Smooth muscle cell (in vitro differentiated cells): ENCODE measurements around the gene TMEM231. TPM values are rescaled to one million over a fixed set of nuclear protein-coding genes. Genes with fewer than 3 reads are reported as not detected.
A peak's percentile ranks its signal among the peaks of the same experiment; 100 is the strongest.
"Not testable (repeated sequence)": the region's sequence is repeated elsewhere in the genome, so short reads cannot be mapped to it uniquely, and the experiment has no call there.

Source experiments
- DNase-seq: peaks from one replicate; lab custom pipeline; 2025; ENCODE audit not compliant: unreplicated experiment; lab: John Stamatoyannopoulos, UW
- H2AFZ ChIP-seq: fragments of 200-600 bp; sonication (generic); 2 replicates; pipeline ENCODE4 v1.6.0; 2016; ENCODE audit warnings: antibody characterized with exemption, low read depth, mild to moderate bottlenecking
- H3F3A ChIP-seq: fragments of 200-600 bp; sonication (generic); 2 replicates; pipeline ENCODE4 v1.6.0; 2017; ENCODE audit warnings: antibody characterized with exemption, low read depth
- H3K27ac ChIP-seq: fragments of 200-600 bp; sonication (generic); 2 replicates; pipeline ENCODE4 v1.5.1; 2016; ENCODE audit warnings: low read depth, mild to moderate bottlenecking
- H3K27me3 ChIP-seq: fragments of 200-600 bp; sonication (generic); 2 replicates; pipeline ENCODE4 v1.6.1; 2016; ENCODE audit warnings: low read depth, mild to moderate bottlenecking
- H3K36me3 ChIP-seq: fragments of 200-600 bp; sonication (generic); 2 replicates; pipeline ENCODE4 v1.5.1; 2016; ENCODE audit warnings: low read depth
- H3K4me1 ChIP-seq: fragments of 200-600 bp; sonication (generic); 2 replicates; pipeline ENCODE4 v1.5.1; 2016; ENCODE audit warnings: low read depth
- H3K4me2 ChIP-seq: fragments of 200-600 bp; sonication (generic); 2 replicates; pipeline ENCODE4 v1.6.0; 2016; ENCODE audit warnings: mild to moderate bottlenecking
- H3K4me3 ChIP-seq: fragments of 200-600 bp; sonication (generic); 2 replicates; pipeline ENCODE4 v1.5.1; 2016; ENCODE audit warnings: mild to moderate bottlenecking
- H3K79me2 ChIP-seq: fragments of 200-600 bp; sonication (generic); 2 replicates; pipeline ENCODE4 v1.6.0; 2016; ENCODE audit warnings: low read depth, mild to moderate bottlenecking
- H3K9ac ChIP-seq: fragments of 200-600 bp; sonication (generic); 2 replicates; pipeline ENCODE4 v1.6.0; 2016; ENCODE audit warnings: low read depth
- H3K9me3 ChIP-seq: fragments of 200-600 bp; sonication (generic); replicated peaks from 2 replicates; pipeline ENCODE4 v1.5.1; 2016; ENCODE audit warnings: low read depth
- H4K20me1 ChIP-seq: fragments of 200-600 bp; sonication (generic); 2 replicates; pipeline ENCODE4 v1.6.0; 2016; ENCODE audit warnings: low read depth
- CTCF ChIP-seq: fragments of 200-600 bp; sonication (generic); IDR thresholded peaks from 2 replicates; pipeline ENCODE4 v1.5.1; 2017; ENCODE audit warnings: borderline replicate concordance, mild to moderate bottlenecking, antibody characterized with exemption; ENCODE audit not compliant: insufficient read depth, poor library complexity, severe bottlenecking
- WGBS: methylation state at CpG from one replicate; pipeline ENCODE4 v1.1.7; 2016; ENCODE audit warnings: low lambda C conversion rate; 5-methylcytosine and 5-hydroxymethylcytosine counted together
- polyA plus RNA-seq: library from polyadenylated mRNA; unstranded; fragments of >200 nt; fragmentation: Nextera tagmentation; extraction: Ambion mirVana; gene quantifications from 2 replicates; pipeline ENCODE4 v1.2.1, GENCODE V29; 2016
- total RNA-seq: library from RNA; depleted of rRNA; stranded (reverse); fragments of >200 nt; gene quantifications from 2 replicates; pipeline ENCODE4 v1.2.3, GENCODE V29; 2014

TMEM231 gene
- total and polyA plus RNA-seq, 2 experiments from 2014 or later: 11.8 to 17.0 TPM

- peak overlapping the region; percentile 39 for H2AFZ ChIP-seq
These were observed 49.5 kb downstream of the TMEM231 start for GRCh38 chr16:75506574-75506973.

GRCh38 chr16:75506107-75506506 is 49.9 kb downstream of the TMEM231 start:
- Histone ChIP-seq H2AFZ (peak overlapping the region; percentile 39), H3K4me1 (no peaks in the 10 kb centered on the region), H3K9ac (no peak overlapping the region)

More at GRCh38 chr16:75506574-75506973, 49.5 kb downstream of the TMEM231 start:
- Histone ChIP-seq H3K9ac (no peak overlapping the region), H3K79me2 (no peaks in the 10 kb centered on the region), H3K4me3 (no peak overlapping the region), H3K27me3 (no peaks in the 10 kb centered on the region), H3K36me3 (no peaks in the 10 kb centered on the region), H3K4me1 (no peaks in the 10 kb centered on the region), H3K9me3 (no peaks in the 10 kb centered on the region), H4K20me1 (no peaks in the 10 kb centered on the region), H3K4me2 (peak overlapping the region; percentile 0), H3K27ac (no peak overlapping the region), H3F3A (no peaks in the 10 kb centered on the region)
- 42% methylated on average over 7 of the region's 7 CpGs for WGBS
- no peak for DNase-seq
- TF ChIP-seq CTCF: no peak

GRCh38 chr16:75503801-75504200 is 52.3 kb downstream of the TMEM231 start:
- 93% methylated on average over 1 of the region's 1 CpG for WGBS
- TF ChIP-seq CTCF: no peak
- no peak for DNase-seq

More at GRCh38 chr16:75506107-75506506, 49.9 kb downstream of the TMEM231 start:
- Histone ChIP-seq H3K27me3 (no peaks in the 10 kb centered on the region), H3K4me3 (no peak overlapping the region), H3K27ac (no peak overlapping the region), H4K20me1 (no peaks in the 10 kb centered on the region), H3F3A (no peaks in the 10 kb centered on the region), H3K36me3 (no peaks in the 10 kb centered on the region), H3K79me2 (no peaks in the 10 kb centered on the region), H3K9me3 (no peaks in the 10 kb centered on the region), H3K4me2 (peak overlapping the region; percentile 0)
- 96% methylated on average over 3 of the region's 3 CpGs for WGBS
- DNase-seq: no peak
- no peak for TF ChIP-seq CTCF

GRCh38 chr16:75502916-75503605 is 53.0 kb downstream of the TMEM231 start:
- DNase-seq: no peak

More at GRCh38 chr16:75503801-75504200, 52.3 kb downstream of the TMEM231 start:
- H3K27ac ChIP-seq: no peak overlapping the region
- no peaks in the 10 kb centered on the region for H4K20me1 ChIP-seq
- no peaks in the 10 kb centered on the region for H3K36me3 ChIP-seq
- no peak overlapping the region for H2AFZ ChIP-seq
- no peaks in the 10 kb centered on the region for H3K4me1 ChIP-seq
- H3K79me2 ChIP-seq: no peaks in the 10 kb centered on the region
- no peaks in the 10 kb centered on the region for H3F3A ChIP-seq
- H3K9me3 ChIP-seq: no peaks in the 10 kb centered on the region
- H3K4me3 ChIP-seq: no peak overlapping the region
- H3K9ac ChIP-seq: no peak overlapping the region
- H3K4me2 ChIP-seq: no peak overlapping the region
- no peaks in the 10 kb centered on the region for H3K27me3 ChIP-seq

GRCh38 chr16:75501820-75502219 is 54.2 kb downstream of the TMEM231 start:
- DNase-seq, H3K9me3 ChIP-seq, H2AFZ ChIP-seq, H3K79me2 ChIP-seq, H4K20me1 ChIP-seq, H3K27ac ChIP-seq, H3K4me1 ChIP-seq, H3K4me2 ChIP-seq, H3K27me3 ChIP-seq, H3K36me3 ChIP-seq, H3F3A ChIP-seq, H3K9ac ChIP-seq, H3K4me3 ChIP-seq: not testable (repeated sequence)
- 79% methylated on average over 6 of the region's 6 CpGs for WGBS

More at GRCh38 chr16:75502916-75503605, 53.0 kb downstream of the TMEM231 start:
- TF ChIP-seq CTCF: no peak
- Histone ChIP-seq H3K4me3 (no peak overlapping the region), H4K20me1 (no peaks in the 10 kb centered on the region), H3K4me1 (no peaks in the 10 kb centered on the region), H3K27me3 (no peaks in the 10 kb centered on the region), H3K36me3 (no peaks in the 10 kb centered on the region), H3K4me2 (no peak overlapping the region), H2AFZ (no peak overlapping the region), H3F3A (no peaks in the 10 kb centered on the region), H3K9me3 (no peaks in the 10 kb centered on the region), H3K9ac (no peak overlapping the region), H3K79me2 (no peaks in the 10 kb centered on the region), H3K27ac (no peak overlapping the region)
- WGBS: 93% methylated on average over 4 of the region's 4 CpGs
